Measurements from ENCODE around the gene ZFYVE28.

ZFYVE28 gene

DNA sequence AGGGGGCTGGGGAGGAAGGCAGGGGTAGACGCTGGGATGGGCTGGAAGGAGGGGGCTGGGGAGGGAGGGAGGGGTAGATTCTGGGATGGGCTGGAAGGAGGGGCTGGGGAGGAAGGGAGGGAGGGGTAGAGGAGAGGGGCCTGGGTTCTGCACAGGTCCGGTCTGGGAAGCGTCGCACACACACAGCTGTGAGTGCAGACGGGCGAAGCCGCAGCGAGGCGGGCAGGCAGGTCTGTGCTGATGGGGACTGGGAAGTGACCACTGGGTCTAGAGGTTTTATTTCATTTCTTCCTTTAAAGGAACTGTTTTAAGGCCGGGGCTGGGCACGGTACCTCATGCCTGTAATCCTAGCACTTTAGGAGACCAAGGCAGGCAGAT is 87.4 kb downstream of the ZFYVE28 start:
- no peak for DNase-seq

DNA sequence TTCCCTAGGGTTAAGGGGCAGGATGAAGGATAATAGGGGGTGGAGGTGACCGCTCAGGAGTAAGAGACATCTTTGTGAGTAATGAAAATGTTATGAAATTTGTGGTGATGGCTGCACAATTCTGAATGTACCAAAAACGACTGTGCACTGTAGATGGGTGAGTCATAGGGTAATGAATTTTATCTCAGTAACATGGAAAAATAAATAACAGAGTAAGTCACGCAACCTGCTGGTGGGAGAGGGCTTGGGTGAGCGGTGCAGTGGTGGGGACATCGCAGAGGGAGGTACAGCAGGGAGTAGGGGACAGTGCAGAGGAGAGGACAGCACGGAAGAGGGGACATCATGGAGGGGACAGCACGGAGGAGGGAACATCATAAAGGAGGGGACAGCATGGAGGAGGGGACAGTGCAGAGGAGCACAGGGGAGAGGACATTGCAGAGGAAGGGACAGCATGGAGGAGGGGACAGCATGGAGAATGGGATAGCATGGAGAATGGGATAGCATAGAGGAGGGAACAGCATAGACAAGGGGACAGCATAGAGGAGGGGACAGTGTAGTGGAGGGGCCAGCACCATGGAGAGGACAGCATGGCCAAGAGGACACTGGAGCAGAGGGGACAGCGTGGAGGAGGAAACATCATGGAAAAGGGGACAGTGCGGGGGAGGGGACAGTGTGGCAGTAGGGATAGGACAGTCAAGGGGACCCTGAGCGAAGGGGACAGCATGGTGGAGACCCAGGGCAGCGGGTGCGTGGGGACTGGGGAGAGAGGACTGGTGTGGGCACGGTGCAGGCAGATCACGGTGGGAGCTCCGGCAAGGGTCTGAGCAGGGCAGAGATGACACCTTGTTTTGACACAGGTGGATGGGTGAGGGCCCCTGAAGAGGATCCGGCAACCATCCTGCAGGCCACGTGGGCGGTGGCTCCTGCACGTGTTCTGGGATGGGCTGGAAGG is 88.1 kb downstream of the ZFYVE28 start:
- no peak for DNase-seq

DNA sequence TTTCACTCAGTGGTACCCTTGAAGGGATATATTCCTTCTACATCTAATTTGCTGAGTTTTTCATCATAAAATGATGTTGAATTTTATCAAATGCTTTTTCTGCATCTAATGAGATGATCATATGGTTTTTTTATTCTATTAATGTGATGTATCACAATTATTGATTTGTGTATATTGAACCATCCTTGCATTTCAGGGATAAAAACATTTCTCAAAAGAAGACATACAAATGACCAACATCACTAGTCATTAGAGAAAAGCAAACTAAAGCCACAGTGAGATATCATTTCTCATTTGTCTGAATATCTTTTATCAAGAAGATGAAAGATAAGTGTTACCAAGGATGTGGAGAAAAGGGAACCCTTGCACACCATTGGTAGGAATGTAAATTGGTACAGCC is 90.9 kb downstream of the ZFYVE28 start:
- DNase-seq, result no peak

DNA sequence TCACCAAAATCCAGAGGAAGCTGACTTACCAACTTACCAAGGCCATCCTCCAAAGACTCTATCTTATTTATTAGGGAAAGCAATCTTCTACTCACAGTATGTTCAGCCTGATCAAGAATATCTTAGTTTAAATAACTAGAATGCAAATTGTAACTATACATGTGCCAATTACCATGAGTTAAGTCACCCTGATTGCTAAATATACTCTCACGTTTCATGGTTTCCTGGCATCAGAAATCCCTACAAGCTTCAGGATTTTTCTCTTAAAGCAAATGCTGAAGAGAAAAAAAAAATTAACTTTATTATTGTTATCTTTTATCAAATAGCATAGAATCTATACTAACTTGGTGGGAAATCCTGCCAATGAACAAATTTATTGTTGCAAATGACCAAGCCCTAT is 93.6 kb downstream of the ZFYVE28 start:
- DNase-seq, result no peak

DNA sequence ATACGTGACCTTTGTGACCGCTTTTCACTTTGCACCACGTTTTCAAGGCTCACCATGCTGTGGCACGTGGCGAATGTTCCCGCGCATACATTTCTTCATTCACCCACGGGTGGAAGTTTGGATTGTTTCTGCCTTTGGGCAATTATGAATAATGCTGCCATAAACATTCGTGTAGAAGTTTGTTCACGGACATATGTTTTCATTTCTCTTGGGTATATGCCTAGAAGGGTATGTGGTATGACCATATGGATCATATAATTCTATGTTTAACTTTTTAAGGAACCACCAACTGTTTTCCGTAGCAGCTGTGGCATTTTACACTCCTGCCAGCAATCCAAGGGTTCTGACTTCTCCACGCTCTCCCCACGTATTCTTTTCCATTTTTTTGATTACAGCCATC is 95.6 kb downstream of the ZFYVE28 start:
- DNase-seq, result no peak

DNA sequence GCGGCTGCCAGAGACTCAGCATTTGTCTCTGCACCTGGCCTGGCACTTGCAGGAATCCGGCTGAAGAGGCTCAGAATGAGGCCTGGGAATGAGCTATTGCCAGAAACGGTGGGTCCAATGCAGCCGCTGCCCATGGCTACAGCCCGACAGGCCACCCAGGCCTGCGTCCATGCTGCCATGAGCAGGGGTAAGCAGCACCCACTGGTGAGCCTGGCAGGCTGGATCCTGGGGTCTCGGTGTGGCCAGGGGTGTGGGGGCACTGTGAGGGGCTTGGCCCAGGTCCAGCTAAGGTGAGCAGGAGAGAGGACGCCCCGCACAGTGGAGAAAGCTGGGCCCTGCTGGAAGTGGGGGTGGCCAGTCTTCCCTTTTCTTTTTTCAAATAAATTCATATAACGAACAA is 96.2 kb downstream of the ZFYVE28 start:
- DNase-seq, result no peak

DNA sequence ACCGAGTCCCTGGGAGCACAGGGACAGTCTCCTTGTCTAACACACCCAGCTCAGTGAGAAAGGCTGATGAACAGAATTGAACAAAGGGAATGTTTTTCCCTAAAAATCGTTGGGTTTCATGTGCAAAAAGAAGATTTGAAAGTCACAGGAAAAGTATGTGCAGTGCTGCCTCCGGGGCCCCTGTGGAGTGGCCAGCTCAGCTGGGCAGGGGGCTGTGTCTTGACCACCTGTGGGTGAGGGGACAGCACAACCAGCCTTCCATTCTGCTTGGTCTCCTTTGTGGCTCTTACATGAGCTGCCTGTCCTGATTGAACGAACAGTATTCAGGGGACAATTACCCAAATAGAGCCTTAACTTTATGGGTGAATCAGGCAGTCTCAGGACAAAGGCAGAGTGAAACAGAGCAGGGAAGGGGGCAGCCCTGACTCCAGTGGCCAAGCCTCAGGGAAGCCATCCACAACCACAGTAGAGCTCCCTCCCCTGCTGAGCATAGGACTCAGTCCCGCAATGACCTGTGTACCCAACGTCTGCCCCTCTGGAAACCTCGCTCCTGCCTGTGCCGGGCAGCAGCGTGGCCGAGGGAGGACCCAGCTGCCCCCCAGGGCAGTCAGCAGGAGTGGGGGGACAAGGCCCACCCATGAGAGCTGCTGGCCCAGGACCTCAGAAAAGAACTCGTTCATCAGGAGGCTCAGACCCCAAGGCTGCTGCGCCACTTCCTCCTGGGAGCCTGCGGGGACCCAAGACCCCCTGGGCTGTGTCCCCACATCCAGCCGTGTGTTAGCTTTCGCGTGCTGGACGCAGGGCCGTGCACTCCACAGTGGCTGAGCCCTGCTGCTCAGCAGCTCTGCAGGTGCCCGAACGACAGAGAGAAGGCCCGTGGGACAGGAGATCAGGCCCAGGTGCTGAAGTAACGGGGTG is 96.9 kb downstream of the ZFYVE28 start:
- no peak for DNase-seq

DNA sequence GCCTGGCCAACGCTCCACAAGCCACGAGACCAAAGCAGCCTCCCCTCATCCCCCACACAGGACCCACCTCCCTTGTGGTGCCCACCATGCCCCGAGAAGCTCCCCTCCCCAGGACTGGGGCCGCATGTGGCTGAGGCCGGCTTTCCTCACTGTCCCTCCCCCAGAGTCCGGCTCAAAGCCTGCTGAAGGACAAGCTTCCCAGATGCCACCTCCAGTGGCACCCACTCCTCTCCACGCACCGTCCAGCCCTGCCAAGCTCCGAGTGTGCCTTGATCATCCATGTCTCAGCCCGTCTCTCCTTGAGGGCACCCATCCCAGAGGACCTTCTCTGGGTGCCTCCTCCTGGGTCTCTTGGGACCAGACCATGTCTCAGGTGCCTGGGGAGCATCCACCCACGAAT is 97.7 kb downstream of the ZFYVE28 start:
- DNase-seq, result no peak

DNA sequence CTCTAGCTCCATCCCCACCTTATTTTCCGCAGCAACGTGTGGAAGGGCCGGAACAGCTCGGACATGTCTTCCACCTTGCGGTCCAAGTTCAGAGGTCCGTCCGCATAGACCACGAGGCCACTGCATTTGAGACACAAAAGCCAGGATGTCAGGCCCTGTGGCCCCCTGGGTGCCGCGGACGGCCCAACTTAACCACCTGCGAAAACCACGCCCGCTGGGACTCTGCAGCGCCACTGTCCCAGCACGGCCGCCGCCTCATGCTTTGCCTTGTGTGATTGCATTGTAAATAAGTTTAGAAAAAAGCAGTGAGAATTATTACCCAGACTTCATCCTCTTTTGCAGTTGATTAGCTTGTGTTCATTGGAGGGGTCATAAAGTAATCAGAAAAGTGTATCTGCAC is 98.3 kb downstream of the ZFYVE28 start:
- no peak for DNase-seq

DNA sequence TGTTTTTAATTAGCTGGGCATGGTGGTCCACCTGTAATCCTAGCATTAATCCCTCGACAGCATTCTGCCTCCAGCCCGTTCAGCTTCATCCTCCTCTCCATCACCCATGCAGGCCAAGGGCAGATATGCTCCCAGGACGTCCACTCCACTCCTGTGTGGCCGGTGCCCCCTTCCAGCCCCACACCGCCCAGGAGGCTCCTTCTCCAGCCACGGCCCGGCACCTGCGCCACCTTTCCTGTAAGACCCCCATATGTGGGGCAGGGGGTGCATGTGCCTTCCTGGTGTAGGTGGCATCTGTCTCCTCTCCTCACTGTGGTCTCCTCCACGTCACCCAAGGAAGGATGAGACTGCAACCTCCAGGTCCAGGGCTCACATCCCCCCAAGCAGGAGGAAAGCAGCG is 99.6 kb downstream of the ZFYVE28 start:
- no peak for DNase-seq

DNA sequence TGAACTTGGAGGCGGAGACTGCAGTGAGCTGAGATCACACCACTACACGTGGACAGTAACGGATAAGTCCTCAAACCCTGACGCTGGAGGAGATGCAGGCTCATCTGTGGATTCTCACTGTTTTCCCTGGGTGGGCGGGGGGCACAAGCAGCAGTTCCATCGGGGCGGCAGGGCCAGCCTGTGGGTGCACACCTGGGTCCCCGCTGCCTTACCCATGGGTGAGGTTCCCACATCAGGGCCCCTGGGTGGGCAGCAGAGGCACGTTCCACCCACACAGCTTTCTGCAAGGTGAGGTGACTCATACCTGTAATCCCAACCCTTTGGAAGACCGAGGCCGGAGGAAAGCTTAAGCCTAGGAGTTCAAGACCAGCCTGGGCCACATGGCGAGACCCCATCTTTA is 100.0 kb downstream of the ZFYVE28 start:
- DNase-seq, result no peak

DNA sequence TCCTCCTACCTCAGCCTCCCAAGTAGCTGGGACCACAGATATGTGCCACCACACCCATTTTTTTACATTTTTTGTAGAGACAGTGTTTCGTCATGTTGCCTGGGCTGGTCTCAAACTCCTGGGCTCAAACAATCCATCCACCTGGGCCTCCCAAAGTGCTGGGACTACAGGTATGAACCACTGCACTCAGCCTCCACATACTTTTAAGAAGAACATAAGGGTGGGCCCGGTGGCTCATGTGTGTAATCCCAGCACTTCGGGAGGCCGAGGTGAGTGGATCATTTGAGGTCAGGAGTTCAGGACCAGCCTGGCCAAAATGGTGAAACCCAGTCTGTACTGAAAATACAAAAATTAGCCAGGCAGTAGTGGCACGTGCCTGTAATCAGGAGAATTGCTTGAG is 105.1 kb downstream of the ZFYVE28 start:
- DNase-seq, result no peak

DNA sequence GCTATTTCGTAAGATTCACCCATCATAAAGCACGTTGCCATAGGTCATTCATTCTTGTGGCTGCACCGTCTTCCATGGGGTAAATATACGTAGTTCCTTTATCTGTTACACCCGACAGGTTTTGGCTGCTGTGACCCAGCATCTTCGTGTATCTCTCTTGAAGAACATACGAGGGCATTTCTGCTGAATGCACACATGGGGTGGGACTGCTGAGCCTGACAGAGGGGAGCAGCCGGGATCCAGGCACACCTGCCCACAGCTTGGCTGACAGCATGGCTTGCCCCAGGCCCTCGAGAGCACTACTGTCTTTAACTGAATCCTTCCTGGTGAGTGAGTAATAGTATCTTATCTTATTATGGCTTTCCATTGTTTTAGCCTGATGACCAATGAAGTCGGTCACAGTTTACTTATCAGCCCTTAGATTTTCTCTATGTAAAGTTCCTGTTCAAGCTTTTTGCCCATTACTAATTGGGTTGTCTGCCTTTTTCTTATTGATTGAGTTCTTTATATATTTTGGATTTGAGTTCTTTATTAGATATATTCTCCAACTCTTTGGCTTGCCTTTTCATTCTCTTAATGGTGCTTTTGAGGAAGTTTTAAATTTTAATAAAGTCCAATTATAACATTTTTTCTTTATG is 111.6 kb downstream of the ZFYVE28 start:
- DNase-seq, result no peak

DNA sequence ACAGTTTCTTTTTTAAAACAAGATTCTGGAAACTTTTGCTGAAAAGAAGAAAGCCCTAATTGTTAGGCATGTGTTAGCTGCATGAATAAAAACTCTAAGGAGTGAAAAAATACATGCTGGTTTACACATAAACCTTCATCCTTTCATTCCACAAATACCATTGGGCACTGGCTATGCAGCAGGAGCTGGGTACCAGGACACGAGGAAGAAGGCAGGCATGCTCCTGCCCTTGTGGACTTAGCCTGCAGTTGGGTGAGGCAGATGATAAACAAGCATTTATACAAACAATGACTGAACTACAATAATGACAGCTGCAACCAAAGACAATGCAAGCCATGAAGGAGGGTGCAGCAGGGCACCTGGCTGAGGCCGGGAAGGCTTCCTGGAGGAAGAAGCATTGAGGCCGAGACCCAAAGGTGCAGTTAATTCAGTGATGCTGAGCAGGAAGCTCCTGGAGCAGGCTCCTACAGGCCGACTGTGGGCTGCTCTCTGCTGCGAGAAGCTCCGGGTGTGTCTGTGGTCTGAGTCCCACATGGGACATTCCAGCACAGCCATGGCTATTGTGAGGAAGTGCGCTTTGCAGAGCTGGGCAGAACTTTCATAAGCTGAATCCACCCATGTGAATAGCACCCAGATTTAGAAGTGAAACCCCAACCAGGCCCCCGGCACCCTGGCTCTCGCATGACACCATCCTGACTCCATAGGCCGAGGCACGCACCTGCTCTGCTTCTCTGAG is 112.5 kb downstream of the ZFYVE28 start:
- DNase-seq, result no peak

DNA sequence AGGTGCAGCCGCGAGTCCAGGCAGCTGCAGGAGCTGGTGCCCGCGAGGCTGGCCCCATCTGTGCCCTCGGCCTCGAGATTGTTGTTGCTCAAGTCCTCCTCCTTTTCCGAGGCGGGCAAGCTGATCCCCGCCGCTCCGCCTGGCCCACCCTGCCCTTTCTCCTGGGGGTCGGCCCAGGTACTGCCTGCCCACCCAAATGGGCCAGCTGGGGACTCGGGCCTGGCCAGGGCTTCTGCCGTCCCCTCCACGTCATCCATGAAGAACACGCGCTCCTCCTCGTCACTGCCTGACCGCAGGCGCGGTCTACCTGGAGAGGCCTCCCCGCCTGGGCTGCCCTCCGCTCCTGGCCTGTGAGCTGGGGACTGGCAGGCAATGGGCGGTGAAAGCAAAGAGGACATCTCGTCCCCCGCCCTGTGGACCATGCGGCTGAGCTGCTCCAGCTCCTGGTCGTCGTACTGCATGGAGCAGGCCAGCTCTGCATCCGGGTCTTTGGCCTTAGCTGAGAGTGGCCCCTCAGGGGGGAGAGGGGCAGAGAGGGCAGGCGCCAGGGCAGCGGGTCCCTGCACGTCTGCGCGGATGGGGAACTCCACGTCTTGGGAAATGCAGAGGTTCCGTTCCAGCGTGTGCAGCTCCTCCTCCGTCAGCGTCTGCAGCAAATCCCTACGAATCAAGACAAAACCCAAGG is 113.4 kb downstream of the ZFYVE28 start:
- no peak for DNase-seq

DNA sequence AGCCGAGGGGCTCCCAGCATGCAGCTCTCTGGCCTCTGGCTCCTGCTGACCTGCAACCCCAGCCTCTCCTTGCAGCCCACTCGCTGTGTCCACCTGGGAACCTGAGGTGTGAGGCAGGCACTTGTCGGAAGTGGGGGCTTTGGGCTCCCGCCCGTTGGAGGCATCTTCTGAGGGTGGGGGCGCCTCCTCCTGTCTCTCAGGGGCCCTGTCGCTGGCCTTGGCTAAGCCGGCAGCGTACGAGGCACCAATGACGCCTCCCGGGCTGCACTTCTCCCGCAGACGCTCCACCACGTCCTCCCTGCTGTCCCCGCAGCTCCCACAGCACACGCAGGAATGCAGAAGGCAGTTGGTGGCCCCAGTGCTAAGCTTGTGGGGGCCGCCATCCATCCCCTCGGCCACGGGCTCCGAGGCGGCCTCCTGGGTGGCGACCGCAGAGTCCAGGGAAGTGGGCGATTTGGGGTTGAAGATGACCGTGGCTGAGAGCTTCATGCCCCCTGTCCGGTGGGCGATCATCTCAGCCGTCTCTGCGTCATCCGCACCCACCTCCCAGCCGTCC is 114.0 kb downstream of the ZFYVE28 start:
- no peak for DNase-seq

DNA sequence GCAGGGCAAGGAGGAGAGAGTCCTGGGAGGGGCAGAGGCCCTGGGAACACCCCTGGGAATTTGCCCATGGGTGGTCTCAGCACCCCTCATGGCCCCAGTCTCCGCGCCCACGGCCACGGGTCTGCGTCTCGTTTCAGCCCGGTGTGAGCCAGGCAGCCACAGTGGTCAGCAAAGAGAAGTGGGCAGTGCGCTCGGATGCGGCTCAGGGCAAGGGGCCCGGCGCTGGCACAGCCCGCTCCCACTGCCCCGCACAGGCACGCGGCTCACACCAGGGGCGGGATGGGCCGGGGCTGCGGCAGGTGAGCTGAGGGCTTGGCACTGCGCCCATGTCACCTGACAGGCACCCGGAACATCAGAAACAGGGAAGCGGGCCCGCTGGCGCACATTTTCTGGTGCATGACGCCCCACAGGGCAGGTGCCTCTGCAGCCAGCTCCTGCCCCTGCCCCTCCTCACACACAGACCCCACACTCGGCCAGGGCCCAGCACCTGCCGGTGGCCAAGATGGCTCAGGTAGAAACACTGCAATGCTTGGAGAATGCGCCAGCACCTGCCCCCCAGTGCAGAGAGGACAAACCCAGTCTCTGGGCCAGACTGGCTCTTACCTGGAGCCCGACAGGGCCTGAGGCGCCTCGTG is 114.6 kb downstream of the ZFYVE28 start:
- no peak for DNase-seq

DNA sequence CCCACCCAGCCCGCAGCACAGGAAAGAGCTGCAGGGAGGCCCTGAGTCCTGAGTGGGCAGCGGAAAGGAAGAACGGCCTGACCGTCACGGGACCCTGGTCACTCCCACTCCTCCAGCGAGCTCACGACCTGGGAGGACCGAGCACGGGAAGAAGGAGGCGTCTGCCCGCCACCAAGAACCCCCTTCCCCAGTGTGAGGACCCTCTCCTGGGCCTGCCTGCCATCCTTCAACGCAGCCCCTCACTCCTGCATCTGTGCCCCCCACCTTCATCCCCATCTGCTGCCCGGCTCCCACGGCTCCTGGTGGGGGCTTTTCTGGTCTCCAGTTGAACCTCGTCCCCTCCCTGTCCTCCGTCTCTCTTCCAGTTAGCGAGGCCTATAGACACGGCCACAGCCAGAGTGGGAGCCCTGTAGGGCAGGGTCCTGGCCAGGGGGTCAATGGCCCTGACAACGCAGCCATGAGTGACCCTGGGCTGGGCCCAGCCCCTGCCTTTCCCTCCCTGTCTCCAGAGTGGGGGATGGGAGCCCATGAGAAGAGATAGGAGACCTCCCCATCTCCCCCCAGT is 115.2 kb downstream of the ZFYVE28 start:
- DNase-seq, result no peak

DNA sequence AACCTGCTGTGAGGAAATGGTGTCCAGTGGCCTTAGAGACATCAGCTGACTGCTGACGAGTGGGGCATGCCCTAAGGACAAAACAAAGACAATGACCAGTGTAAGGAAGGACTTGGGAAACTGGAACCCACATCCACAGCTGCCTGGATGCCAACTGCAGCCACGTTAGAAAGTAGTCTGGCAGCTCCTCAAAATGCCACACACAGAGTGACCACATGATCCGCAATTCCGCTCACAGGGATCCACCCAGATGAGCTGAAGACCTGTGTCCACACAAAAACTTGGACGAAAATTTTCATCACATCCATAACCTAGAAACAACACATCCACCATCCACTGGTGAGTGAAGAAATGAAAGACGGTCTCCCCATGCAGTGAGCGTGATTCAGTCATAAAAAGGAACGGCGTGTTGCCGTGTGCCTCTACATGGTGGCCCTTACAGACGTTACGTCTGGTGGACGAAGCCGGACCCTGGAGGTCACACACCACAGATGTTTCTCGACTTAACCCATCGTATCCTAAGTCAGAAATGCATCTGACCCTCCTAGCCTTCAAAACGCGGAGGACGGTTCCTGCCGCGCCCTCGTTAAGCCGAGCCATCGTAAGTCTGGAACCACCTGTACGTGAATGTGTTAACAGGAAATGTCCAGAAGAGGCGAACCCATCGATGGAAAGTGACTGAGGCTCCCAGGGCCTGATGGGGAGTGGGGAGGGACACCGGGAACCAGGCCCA is 115.9 kb downstream of the ZFYVE28 start:
- DNase-seq, result no peak

DNA sequence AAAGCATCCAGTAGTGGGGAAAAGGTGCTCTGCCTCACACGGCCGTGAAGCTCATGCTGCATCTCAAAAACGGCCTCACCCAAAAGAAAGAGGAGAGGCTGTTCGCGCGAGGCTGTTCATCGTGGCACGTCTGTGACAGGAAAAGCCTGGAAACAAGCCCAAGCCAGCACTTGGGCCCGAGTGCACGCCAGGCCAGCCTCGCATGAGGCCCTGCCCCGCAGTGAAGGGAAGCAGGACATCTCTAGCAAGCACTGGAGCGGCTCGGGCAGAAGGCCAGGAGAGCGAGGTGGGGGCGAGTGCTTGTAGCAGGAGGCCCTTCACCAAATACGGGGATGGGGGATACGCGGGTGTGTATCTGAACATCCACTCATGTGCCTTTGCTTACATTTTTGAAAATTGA is 116.6 kb downstream of the ZFYVE28 start:
- DNase-seq, result no peak
